ENCODE results near the gene GMDS. TPM values are rescaled to one million over a fixed set of nuclear protein-coding genes. Genes with fewer than 3 reads are reported as not detected.
"Not testable (repeated sequence)": the region's sequence is repeated elsewhere in the genome, so short reads cannot be mapped to it uniquely, and the experiment has no call there.

The GMDS gene
- total RNA-seq, 1 donor from 2014 or later, result 7.2 TPM

DNA sequence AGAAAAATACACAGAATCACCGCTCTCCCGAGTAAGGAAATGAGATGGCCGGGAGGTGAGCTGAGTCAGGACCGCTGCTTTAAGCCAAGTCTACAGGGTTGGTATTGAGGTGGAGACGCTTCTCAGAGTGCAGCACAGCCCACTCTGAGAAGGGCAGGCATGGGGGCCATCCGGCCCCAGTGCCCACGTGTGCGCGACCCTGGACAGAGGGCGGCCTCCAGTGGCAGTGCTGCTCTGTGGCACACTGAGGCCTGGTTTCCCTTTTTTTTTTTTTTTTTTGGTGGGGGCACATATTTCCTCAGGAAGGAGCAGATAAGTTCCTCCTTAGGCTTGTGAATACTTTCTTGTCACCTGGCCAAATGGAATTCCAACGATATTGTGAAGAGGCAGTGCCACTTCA is 546.9 kb downstream of the GMDS start:
- no peaks in the 10 kb centered on the region for H3K36me3 ChIP-seq
- H3K4me3 ChIP-seq, result no peak overlapping the region
- intact Hi-C loops (cut with micrococcal nuclease), result no loop called here
- no peaks in the 10 kb centered on the region for H3K9me3 ChIP-seq (replicated peaks)
- TF ChIP-seq CTCF (IDR thresholded peaks at IDR 0.05; ENCODE audit: borderline replicate concordance), result no peak
- H3K27ac ChIP-seq (replicated peaks), result no peak overlapping the region
- DNase-seq, result no peak
- peaks cover 7% of the 10 kb centered on the region for H3K4me1 ChIP-seq
- H3K27me3 ChIP-seq (ENCODE audit: low read depth), result no peaks in the 10 kb centered on the region

DNA sequence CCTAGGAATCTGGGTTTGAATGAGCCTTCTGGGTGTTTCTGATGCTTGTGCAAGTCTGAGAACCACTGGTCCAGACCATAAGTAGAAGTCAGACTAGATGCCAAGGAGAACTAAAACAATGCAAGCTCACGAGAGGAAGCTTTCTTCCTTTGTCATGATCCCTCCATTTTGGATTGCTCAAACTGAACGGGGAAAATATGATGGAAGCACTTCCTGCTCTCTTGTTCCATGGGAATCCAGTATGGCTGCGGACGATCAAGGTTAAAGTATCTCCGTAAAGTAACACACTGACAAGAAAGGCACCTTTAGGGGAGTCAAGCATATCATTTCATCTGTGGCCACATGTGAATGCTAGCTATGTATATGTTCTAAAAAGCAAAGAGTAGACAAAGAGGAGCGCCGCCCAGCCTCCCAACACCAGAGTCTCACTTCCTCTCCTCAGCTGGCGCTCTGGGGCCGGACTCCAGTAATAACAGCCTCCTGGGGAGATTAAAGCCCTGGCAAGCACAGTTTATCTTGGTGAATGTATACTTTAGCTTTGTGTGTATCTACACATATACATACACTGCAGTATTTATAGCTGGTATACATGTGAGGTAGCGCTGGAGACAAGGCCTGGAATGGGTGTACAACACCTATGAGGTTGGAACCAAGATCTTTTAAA is 547.6 kb downstream of the GMDS start:
- Histone ChIP-seq H3K9me3 (replicated peaks) (peaks cover 2% of the 10 kb centered on the region), H3K4me1 (peaks cover 7% of the 10 kb centered on the region), H3K4me3 (no peak overlapping the region), H3K36me3 (no peaks in the 10 kb centered on the region), H3K27me3 (ENCODE audit: low read depth) (no peaks in the 10 kb centered on the region), H3K27ac (replicated peaks) (no peak overlapping the region)
- no peak for DNase-seq
- no peak for TF ChIP-seq CTCF (IDR thresholded peaks at IDR 0.05; ENCODE audit: borderline replicate concordance)
- intact Hi-C loops (cut with micrococcal nuclease), result no loop called here

- Histone ChIP-seq H3K4me1 (peaks cover 6% of the 10 kb centered on the region), H3K27ac (replicated peaks) (no peak overlapping the region), H3K9me3 (replicated peaks) (peaks cover 3% of the 10 kb centered on the region), H3K27me3 (ENCODE audit: low read depth) (no peaks in the 10 kb centered on the region), H3K36me3 (no peaks in the 10 kb centered on the region), H3K4me3 (no peak overlapping the region)
- DNase-seq, result no peak
- TF ChIP-seq CTCF (IDR thresholded peaks at IDR 0.05; ENCODE audit: borderline replicate concordance), result no peak
- intact Hi-C loops (cut with micrococcal nuclease), result no loop called here
Measured at GRCh38 chr6:1696463-1696850, 548.9 kb downstream of the GMDS start.

DNA sequence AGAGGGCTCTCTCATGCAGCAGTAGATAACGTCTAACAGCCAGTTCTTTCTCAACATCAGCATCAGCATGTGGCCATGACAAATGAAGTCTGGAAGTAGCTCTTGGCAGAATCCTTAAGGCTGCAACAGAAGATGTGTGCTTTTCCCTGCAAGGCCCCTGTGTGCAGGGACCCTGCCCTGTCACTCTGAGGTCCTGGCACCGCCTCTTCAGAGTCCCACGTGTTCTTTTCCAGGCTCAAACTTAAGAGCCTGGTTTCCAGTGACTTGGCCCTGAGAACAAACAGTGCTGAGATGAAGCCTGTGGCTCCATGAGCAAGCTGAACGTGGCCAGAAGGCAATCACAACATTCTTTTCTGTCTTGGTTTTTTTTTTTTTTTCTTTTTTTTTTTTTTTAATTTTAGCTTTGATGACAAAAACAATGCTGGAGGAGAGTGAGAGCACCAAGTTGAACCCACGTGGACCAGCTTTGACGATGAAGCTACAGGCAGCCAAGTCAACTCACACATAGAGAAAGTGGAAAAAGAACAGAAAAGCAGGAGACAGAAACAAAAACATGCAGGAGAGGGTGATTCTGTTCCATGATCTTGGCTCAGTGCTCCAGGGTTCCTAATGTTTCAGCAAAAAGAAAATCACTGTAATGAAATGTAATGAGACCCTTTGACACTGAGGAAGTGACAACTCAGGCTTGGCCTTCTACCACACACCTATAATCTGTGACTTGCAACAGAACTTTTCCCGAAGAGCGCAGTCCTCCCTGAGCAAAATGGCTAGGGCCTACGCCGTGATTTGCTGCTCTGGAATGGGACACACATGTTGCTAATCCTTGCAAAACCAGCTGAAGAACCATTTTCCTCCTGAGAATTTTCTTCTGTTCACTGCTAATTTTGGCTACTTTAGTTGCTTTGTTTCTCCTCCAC is 549.6 kb downstream of the GMDS start:
- no peaks in the 10 kb centered on the region for H3K36me3 ChIP-seq
- no peaks in the 10 kb centered on the region for H3K4me1 ChIP-seq
- no peak overlapping the region for H3K27ac ChIP-seq (replicated peaks)
- peaks cover 3% of the 10 kb centered on the region for H3K9me3 ChIP-seq (replicated peaks)
- no peak for TF ChIP-seq CTCF (IDR thresholded peaks at IDR 0.05; ENCODE audit: borderline replicate concordance)
- intact Hi-C loops (cut with micrococcal nuclease), result no loop called here
- H3K27me3 ChIP-seq (ENCODE audit: low read depth), result no peaks in the 10 kb centered on the region
- DNase-seq, result no peak
- H3K4me3 ChIP-seq, result no peak overlapping the region

DNA sequence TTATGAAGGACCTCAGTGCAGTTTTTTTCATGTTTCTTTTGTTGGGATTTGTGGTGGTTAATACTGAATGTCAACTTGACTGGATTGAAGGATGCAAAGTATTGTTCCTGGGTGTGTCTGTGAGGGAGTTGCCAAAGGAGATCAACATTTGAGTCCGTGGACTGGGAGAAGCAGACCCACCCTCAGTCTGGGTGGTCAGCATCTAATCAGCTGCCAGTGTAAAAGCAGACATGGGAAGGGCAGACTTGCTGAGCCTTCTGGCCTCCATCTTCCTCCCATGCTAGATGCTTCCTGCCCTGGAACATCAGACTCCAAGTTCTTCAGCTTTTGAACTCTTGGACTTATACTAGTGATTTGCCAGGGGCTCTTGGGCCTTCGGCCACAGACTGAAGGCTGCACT is 553.6 kb downstream of the GMDS start:
- H3K27ac ChIP-seq (replicated peaks); H3K4me1 ChIP-seq; H3K36me3 ChIP-seq; H3K4me3 ChIP-seq; H3K9me3 ChIP-seq (replicated peaks); H3K27me3 ChIP-seq (ENCODE audit: low read depth); intact Hi-C loops (cut with micrococcal nuclease); DNase-seq: not testable (repeated sequence)

DNA sequence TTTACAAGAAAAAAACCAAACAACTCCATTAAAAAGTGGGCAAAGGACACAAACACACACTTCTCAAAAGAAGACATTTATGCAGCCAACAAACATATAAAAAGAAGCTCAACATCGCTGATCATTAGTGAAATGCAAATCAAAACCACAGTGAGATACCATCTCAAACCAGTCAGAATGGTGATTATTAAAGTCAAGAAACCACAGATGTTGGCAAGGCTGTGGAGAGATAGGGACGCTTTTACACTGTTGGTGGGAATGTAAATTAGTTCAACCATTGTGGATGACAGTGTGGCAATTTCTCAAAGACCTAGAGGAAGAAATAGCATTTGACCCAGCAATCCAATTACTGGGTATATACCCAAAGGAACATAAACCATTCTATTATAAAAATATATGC is 554.7 kb downstream of the GMDS start:
- H3K4me3 ChIP-seq; H3K27ac ChIP-seq (replicated peaks); H3K9me3 ChIP-seq (replicated peaks); intact Hi-C loops (cut with micrococcal nuclease); H3K36me3 ChIP-seq; DNase-seq; H3K27me3 ChIP-seq (ENCODE audit: low read depth): not testable (repeated sequence)
- H3K4me1 ChIP-seq, result peaks cover 11% of the 10 kb centered on the region

All from left ventricle myocardium inferior (tissue), 1 donor.